Measurements from ENCODE around the gene AXIN2. TPM values are rescaled to one million over a fixed set of nuclear protein-coding genes. Genes with fewer than 3 reads are reported as not detected.

AXIN2 gene
- total RNA-seq, 1 donor, result 8.0 TPM

- H3K4me3 ChIP-seq (ENCODE audit: low read depth, low read length), result no peak overlapping the region
- no peak for DNase-seq (ENCODE audit: low read depth)
- no peak for TF ChIP-seq CTCF (IDR thresholded peaks at IDR 0.05; ENCODE audit: insufficient read depth, low read length)
Measured at GRCh38 chr17:65551267-65552040, 10.0 kb downstream of the AXIN2 start.

GRCh38 chr17:65550758-65551157 lies 10.7 kb downstream of the AXIN2 start:
- no peak overlapping the region for H3K4me3 ChIP-seq (ENCODE audit: low read depth, low read length)
- no peak for TF ChIP-seq CTCF (IDR thresholded peaks at IDR 0.05; ENCODE audit: insufficient read depth, low read length)
- no peak for DNase-seq (ENCODE audit: low read depth)

GRCh38 chr17:65550075-65550662 lies 11.3 kb downstream of the AXIN2 start:
- H3K4me3 ChIP-seq (ENCODE audit: low read depth, low read length), result no peak overlapping the region
- no peak for DNase-seq (ENCODE audit: low read depth)
- TF ChIP-seq CTCF (IDR thresholded peaks at IDR 0.05; ENCODE audit: insufficient read depth, low read length), result no peak

GRCh38 chr17:65548269-65548969 lies 13.0 kb downstream of the AXIN2 start:
- no peak for DNase-seq (ENCODE audit: low read depth)
- no peak overlapping the region for H3K4me3 ChIP-seq (ENCODE audit: low read depth, low read length)
- no peak for TF ChIP-seq CTCF (IDR thresholded peaks at IDR 0.05; ENCODE audit: insufficient read depth, low read length)

GRCh38 chr17:65547253-65547670 lies 14.2 kb downstream of the AXIN2 start:
- no peak for TF ChIP-seq CTCF (IDR thresholded peaks at IDR 0.05; ENCODE audit: insufficient read depth, low read length)
- no peak overlapping the region for H3K4me3 ChIP-seq (ENCODE audit: low read depth, low read length)
- peak; percentile 82 for DNase-seq (ENCODE audit: low read depth)

- H3K4me3 ChIP-seq (ENCODE audit: low read depth, low read length), result no peak overlapping the region
- DNase-seq (ENCODE audit: low read depth), result no peak
- no peak for TF ChIP-seq CTCF (IDR thresholded peaks at IDR 0.05; ENCODE audit: insufficient read depth, low read length)
Measured at GRCh38 chr17:65546579-65546978, 14.9 kb downstream of the AXIN2 start.

All from fibroblast of the aortic adventitia (primary cell).